Neuronal stem cell (in vitro differentiated cells): ENCODE results near the gene PLXNA4.

Experiments used
- DNase-seq: peaks from one replicate; pipeline ENCODE4 v3.0.0-alpha.2; 2013; ENCODE audit warnings: low spot score
- H2AFZ ChIP-seq: one replicate; pipeline ENCODE4 v1.6.1; 2013; ENCODE audit warnings: mild to moderate bottlenecking, low read length, inconsistent platforms
- H2AK5ac ChIP-seq: 2 replicates; pipeline ENCODE4 v1.6.1; 2013; ENCODE audit warnings: low read depth, mild to moderate bottlenecking, inconsistent platforms, low read length, moderate library complexity, mixed read lengths
- H2BK120ac ChIP-seq: 2 replicates; pipeline ENCODE4 v1.6.1; 2013; ENCODE audit warnings: low read depth, mild to moderate bottlenecking, inconsistent platforms, low read length, moderate library complexity, mixed read lengths
- H2BK12ac ChIP-seq: one replicate; pipeline ENCODE4 v1.6.1; 2013; ENCODE audit warnings: low read length, inconsistent platforms
- H2BK15ac ChIP-seq: 2 replicates; pipeline ENCODE4 v1.6.1; 2013; ENCODE audit warnings: mild to moderate bottlenecking, low read length, inconsistent platforms, mixed read lengths
- H2BK5ac ChIP-seq: one replicate; pipeline ENCODE4 v1.6.1; 2013; ENCODE audit warnings: inconsistent platforms, mild to moderate bottlenecking, low read length, moderate library complexity
- H3K14ac ChIP-seq: one replicate; pipeline ENCODE4 v1.6.1; 2013; ENCODE audit warnings: low read length, inconsistent platforms
- H3K18ac ChIP-seq: 2 replicates; pipeline ENCODE4 v1.6.1; 2013; ENCODE audit warnings: low read length, inconsistent platforms
- H3K23ac ChIP-seq: 2 replicates; pipeline ENCODE4 v1.6.1; 2013; ENCODE audit warnings: low read depth, mild to moderate bottlenecking, mixed read lengths, low read length, inconsistent platforms; ENCODE audit not compliant: poor library complexity
- H3K27ac ChIP-seq: replicated peaks from 3 replicates; pipeline ENCODE4 v1.5.1; 2013; ENCODE audit warnings: low read length, inconsistent platforms
- H3K27me3 ChIP-seq, 3 experiments: 2 replicates each; pipeline ENCODE4 v1.6.1; 2013; ENCODE audit warnings: low read length in 3 of 3, mild to moderate bottlenecking in 2 of 3, inconsistent platforms in 1 of 3, low read depth in 1 of 3, mixed read lengths in 1 of 3, moderate library complexity in 1 of 3; ENCODE audit not compliant: control insufficient read depth in 3 of 3, insufficient read depth in 3 of 3
- H3K36me3 ChIP-seq, 2 donors: replicated peaks in 1 of 2; 2 replicates each; pipeline ENCODE4 v1.6.1; 2013; ENCODE audit warnings: low read length in 2 of 2; ENCODE audit not compliant: control insufficient read depth in 2 of 2, insufficient read depth in 2 of 2
- H3K4ac ChIP-seq: 2 replicates; pipeline ENCODE4 v1.6.1; 2013; ENCODE audit warnings: inconsistent platforms, mild to moderate bottlenecking, low read length, moderate library complexity
- H3K4me1 ChIP-seq, 2 donors: 1 replicate in 1 of 2; 2 replicates in 1 of 2; pipeline ENCODE4 v1.6.1; 2013; ENCODE audit warnings: low read length in 2 of 2, low read depth in 1 of 2; ENCODE audit not compliant: control insufficient read depth in 2 of 2, insufficient read depth in 1 of 2
- H3K4me2 ChIP-seq: one replicate; pipeline ENCODE4 v1.6.1; 2013; ENCODE audit warnings: mild to moderate bottlenecking, low read length, inconsistent platforms; ENCODE audit not compliant: insufficient read depth, poor library complexity, severe bottlenecking
- H3K4me3 ChIP-seq, 2 donors: 2 replicates each; pipeline ENCODE4 v1.5.1; 2013; ENCODE audit warnings: low read length in 2 of 2, mild to moderate bottlenecking in 2 of 2, inconsistent platforms in 1 of 2, moderate library complexity in 1 of 2
- H3K79me1 ChIP-seq: one replicate; pipeline ENCODE4 v1.6.1; 2013; ENCODE audit warnings: low read depth, mild to moderate bottlenecking, inconsistent platforms, low read length, moderate library complexity
- H3K9ac ChIP-seq: one replicate; pipeline ENCODE4 v1.6.1; 2013; ENCODE audit warnings: mild to moderate bottlenecking, low read depth, low read length, inconsistent platforms; ENCODE audit not compliant: poor library complexity
- H3K9me3 ChIP-seq, 2 donors: replicated peaks in 1 of 2; 2 replicates each; pipeline versions ENCODE3 to v1.6.1; 2013; ENCODE audit warnings: low read length in 2 of 2, mild to moderate bottlenecking in 2 of 2, inconsistent platforms in 1 of 2, low read depth in 1 of 2, mixed read lengths in 1 of 2, moderate library complexity in 1 of 2; ENCODE audit not compliant: control insufficient read depth in 2 of 2, insufficient read depth in 1 of 2
- H4K8ac ChIP-seq: one replicate; pipeline ENCODE4 v1.6.1; 2013; ENCODE audit warnings: low read depth, mild to moderate bottlenecking, inconsistent platforms, low read length, moderate library complexity
- H4K91ac ChIP-seq: one replicate; pipeline ENCODE4 v1.6.1; 2013; ENCODE audit warnings: low read length, low read depth, mild to moderate bottlenecking, inconsistent platforms; ENCODE audit not compliant: poor library complexity
- WGBS, 2 donors: extraction: QIAGEN DNeasy Blood & Tissue Kit; methylation state at CpG; one replicate each; pipeline ENCODE4 v1.1.7; 2013; ENCODE audit warnings: missing lambda C conversion rate in 2 of 2, mixed read lengths in 1 of 2; ENCODE audit not compliant: insufficient read length in 2 of 2, insufficient replicate concordance in 1 of 2; ENCODE audit errors: extremely low coverage in 2 of 2; 5-methylcytosine and 5-hydroxymethylcytosine counted together

Gene PLXNA4

GRCh38 chr7:132571970-132572369, 4.3 kb downstream of the PLXNA4 start:
- Histone ChIP-seq H3K9ac (no peak overlapping the region), H3K27me3 (peaks cover 12 to 67% (median 45%) of the 10 kb centered on the region in 3 experiments), H2BK15ac (no peak overlapping the region), H2BK5ac (no peak overlapping the region), H4K91ac (no peak overlapping the region), H3K4me3 (no peak overlapping the region), H3K27ac (no peak overlapping the region), H3K4me1 (peaks cover 8 to 22% of the 10 kb centered on the region in 2 donors), H3K4me2 (no peak overlapping the region), H2BK120ac (no peak overlapping the region), H3K14ac (no peak overlapping the region), H3K4ac (no peak overlapping the region), H4K8ac (no peak overlapping the region), H3K36me3 (no peaks in the 10 kb centered on the region), H2BK12ac (no peak overlapping the region), H3K9me3 (no peaks in the 10 kb centered on the region), H2AK5ac (no peak overlapping the region), H3K79me1 (no peaks in the 10 kb centered on the region), H2AFZ (no peak overlapping the region), H3K18ac (no peak overlapping the region), H3K23ac (no peak overlapping the region)
- no peak for DNase-seq
- no CpG with 5 or more reads among the region's 2 CpGs for WGBS, 2 donors

GRCh38 chr7:132569884-132570614, 6.2 kb downstream of the PLXNA4 start:
- no peaks in the 10 kb centered on the region for H3K36me3 ChIP-seq
- peaks cover 6 to 61% (median 28%) of the 10 kb centered on the region in 3 experiments for H3K27me3 ChIP-seq
- no CpG with 5 or more reads among the region's 9 CpGs for WGBS, 2 donors

GRCh38 chr7:132568962-132569361, 7.3 kb downstream of the PLXNA4 start:
- Histone ChIP-seq H3K23ac (no peak overlapping the region), H2BK12ac (no peak overlapping the region), H4K91ac (no peak overlapping the region), H3K79me1 (no peaks in the 10 kb centered on the region), H2BK5ac (no peak overlapping the region), H3K4me1 (peaks cover 0 to 12% of the 10 kb centered on the region in 2 donors), H3K27ac (no peak overlapping the region), H3K4me3 (no peak overlapping the region), H2BK15ac (no peak overlapping the region), H2BK120ac (no peak overlapping the region), H2AK5ac (no peak overlapping the region), H3K4ac (no peak overlapping the region), H3K36me3 (no peaks in the 10 kb centered on the region), H2AFZ (no peak overlapping the region), H4K8ac (no peak overlapping the region), H3K14ac (no peak overlapping the region), H3K4me2 (no peak overlapping the region), H3K9ac (no peak overlapping the region), H3K9me3 (no peaks in the 10 kb centered on the region), H3K27me3 (peaks cover 6 to 53% (median 22%) of the 10 kb centered on the region in 3 experiments), H3K18ac (no peak overlapping the region)
- DNase-seq, result no peak
- WGBS, 2 donors, result no CpG with 5 or more reads among the region's 2 CpGs

More at GRCh38 chr7:132569884-132570614, 6.2 kb downstream of the PLXNA4 start:
- Histone ChIP-seq H2BK15ac (no peak overlapping the region), H3K18ac (no peak overlapping the region), H2AFZ (no peak overlapping the region), H4K8ac (no peak overlapping the region), H2BK12ac (no peak overlapping the region), H2BK5ac (no peak overlapping the region), H3K4ac (no peak overlapping the region), H3K9me3 (no peaks in the 10 kb centered on the region), H2BK120ac (no peak overlapping the region), H3K27ac (no peak overlapping the region), H4K91ac (no peak overlapping the region), H3K4me1 (peaks cover 0 to 19% of the 10 kb centered on the region in 2 donors), H3K79me1 (no peaks in the 10 kb centered on the region), H3K4me2 (no peak overlapping the region), H3K9ac (no peak overlapping the region), H3K23ac (no peak overlapping the region), H3K4me3 (no peak overlapping the region), H2AK5ac (no peak overlapping the region), H3K14ac (no peak overlapping the region)
- no peak for DNase-seq

- H3K4ac ChIP-seq, result no peak overlapping the region
- H3K4me3 ChIP-seq, result no peak overlapping the region
- no peak overlapping the region for H3K27ac ChIP-seq
- H2BK120ac ChIP-seq, result no peak overlapping the region
- no peak overlapping the region for H2BK12ac ChIP-seq
- peaks cover 0 to 23% (median 21%) of the 10 kb centered on the region in 3 experiments for H3K27me3 ChIP-seq
- peaks cover 0 to 1% of the 10 kb centered on the region in 2 donors for H3K9me3 ChIP-seq
- no peak overlapping the region for H2BK15ac ChIP-seq
- H3K79me1 ChIP-seq, result no peaks in the 10 kb centered on the region
- H3K36me3 ChIP-seq, result no peaks in the 10 kb centered on the region
- DNase-seq, result no peak
- H3K4me2 ChIP-seq, result no peak overlapping the region
- H2AK5ac ChIP-seq, result no peak overlapping the region
- no peak overlapping the region for H3K9ac ChIP-seq
- no peak overlapping the region for H4K8ac ChIP-seq
- H4K91ac ChIP-seq, result no peak overlapping the region
- WGBS, 2 donors, result no CpG with 5 or more reads among the region's 5 CpGs
- no peaks in the 10 kb centered on the region for H3K4me1 ChIP-seq
- no peak overlapping the region for H2AFZ ChIP-seq
- no peak overlapping the region for H3K18ac ChIP-seq
- no peak overlapping the region for H3K23ac ChIP-seq
- no peak overlapping the region for H2BK5ac ChIP-seq
- no peak overlapping the region for H3K14ac ChIP-seq
Measured at GRCh38 chr7:132565885-132566284, 10.4 kb downstream of the PLXNA4 start.
